Measurements from ENCODE around the gene SHISA2.
A peak's percentile ranks its signal among the peaks of the same experiment; 100 is the strongest.

Gene SHISA2

GRCh38 chr13:26046639-26047038 lies 5.2 kb downstream of the SHISA2 start:
- no peak for DNase-seq (ENCODE audit: low read depth)
- H3K4me3 ChIP-seq (ENCODE audit: low read depth, low read length): no peak overlapping the region
- TF ChIP-seq CTCF (IDR thresholded peaks at IDR 0.05; ENCODE audit: control insufficient read depth, extremely low read depth, insufficient read depth): no peak

- TF ChIP-seq CTCF (IDR thresholded peaks at IDR 0.05; ENCODE audit: control insufficient read depth, extremely low read depth, insufficient read depth): no peak
- no peak for DNase-seq (ENCODE audit: low read depth)
- H3K4me3 ChIP-seq (ENCODE audit: low read depth, low read length): no peak overlapping the region
Measured at GRCh38 chr13:26045142-26045541, 6.7 kb downstream of the SHISA2 start.

GRCh38 chr13:26042785-26043184 lies 9.0 kb downstream of the SHISA2 start:
- no peak overlapping the region for H3K4me3 ChIP-seq (ENCODE audit: low read depth, low read length)
- TF ChIP-seq CTCF (IDR thresholded peaks at IDR 0.05; ENCODE audit: control insufficient read depth, extremely low read depth, insufficient read depth): no peak
- DNase-seq (ENCODE audit: low read depth): no peak

GRCh38 chr13:26041444-26041843 lies 10.4 kb downstream of the SHISA2 start:
- no peak overlapping the region for H3K4me3 ChIP-seq (ENCODE audit: low read depth, low read length)
- no peak for DNase-seq (ENCODE audit: low read depth)
- no peak for TF ChIP-seq CTCF (IDR thresholded peaks at IDR 0.05; ENCODE audit: control insufficient read depth, extremely low read depth, insufficient read depth)

GRCh38 chr13:26038931-26039475 lies 12.8 kb downstream of the SHISA2 start:
- no peak for DNase-seq (ENCODE audit: low read depth)
- no peak for TF ChIP-seq CTCF (IDR thresholded peaks at IDR 0.05; ENCODE audit: control insufficient read depth, extremely low read depth, insufficient read depth)
- no peak overlapping the region for H3K4me3 ChIP-seq (ENCODE audit: low read depth, low read length)

GRCh38 chr13:26037302-26037701 lies 14.5 kb downstream of the SHISA2 start:
- TF ChIP-seq CTCF (IDR thresholded peaks at IDR 0.05; ENCODE audit: control insufficient read depth, extremely low read depth, insufficient read depth): peak; percentile 25; the same call in 1 of the 2 replicates
- DNase-seq (ENCODE audit: low read depth): no peak
- H3K4me3 ChIP-seq (ENCODE audit: low read depth, low read length): no peak overlapping the region

- H3K4me3 ChIP-seq (ENCODE audit: low read depth, low read length): no peak overlapping the region
- TF ChIP-seq CTCF (IDR thresholded peaks at IDR 0.05; ENCODE audit: control insufficient read depth, extremely low read depth, insufficient read depth): no peak
- no peak for DNase-seq (ENCODE audit: low read depth)
Measured at GRCh38 chr13:26036383-26036782, 15.4 kb downstream of the SHISA2 start.

Data from LNCaP clone FGC (cell line).